GM23338 (cell line): ENCODE results near the gene SERPINC1. TPM values are rescaled to one million over a fixed set of nuclear protein-coding genes. Genes with fewer than 3 reads are reported as not detected.

ENCODE experiments used
- ATAC-seq: fragments of 200-7000 bp; cut with Tn5 transposase; 3 replicates; pipeline ENCODE4 v1.9.1; 2020
- DNase-seq: peaks from one replicate; pipeline ENCODE4 v3.0.0-alpha.2; 2015; ENCODE audit warnings: low spot score
- H2AFZ ChIP-seq: fragments of 200-600 bp; sonication (generic); 2 replicates; pipeline ENCODE4 v1.8.0; 2016; ENCODE audit warnings: antibody characterized with exemption, mild to moderate bottlenecking, moderate library complexity
- H3F3A ChIP-seq: fragments of 200-600 bp; sonication (generic); replicated peaks from 2 replicates; pipeline ENCODE4 v1.8.0; 2017; ENCODE audit warnings: antibody characterized with exemption, mixed run types, low read depth
- H3K27ac ChIP-seq: fragments of 200-600 bp; sonication (generic); 2 replicates; pipeline ENCODE4 v1.6.1; 2016; ENCODE audit warnings: low read depth
- H3K27me3 ChIP-seq: fragments of 200-600 bp; sonication (generic); 2 replicates; pipeline ENCODE4 v1.8.0; 2016; ENCODE audit warnings: mild to moderate bottlenecking, mixed run types, moderate library complexity; ENCODE audit not compliant: insufficient read depth
- H3K36me3 ChIP-seq: fragments of 200-600 bp; sonication (generic); 2 replicates; pipeline ENCODE4 v1.8.0; 2016; ENCODE audit warnings: mild to moderate bottlenecking; ENCODE audit not compliant: insufficient read depth
- H3K4me1 ChIP-seq: fragments of 200-600 bp; sonication (generic); 2 replicates; pipeline ENCODE4 v1.8.0; 2016; ENCODE audit warnings: mild to moderate bottlenecking, moderate library complexity; ENCODE audit not compliant: insufficient read depth
- H3K4me2 ChIP-seq: fragments of 200-600 bp; sonication (generic); 2 replicates; pipeline ENCODE4 v1.7.1; 2017; ENCODE audit warnings: mixed run types
- H3K4me3 ChIP-seq: fragments of 200-600 bp; sonication (generic); 2 replicates; pipeline ENCODE4 v1.6.1; 2016; ENCODE audit warnings: mixed run types
- H3K79me2 ChIP-seq: fragments of 200-600 bp; sonication (generic); replicated peaks from 2 replicates; pipeline ENCODE4 v1.8.0; 2017; ENCODE audit warnings: mild to moderate bottlenecking; ENCODE audit not compliant: insufficient read depth
- H3K9me2 ChIP-seq: fragments of 200-600 bp; sonication (generic); 2 replicates; pipeline ENCODE4 v1.8.0; 2017; ENCODE audit not compliant: insufficient read depth
- H4K20me1 ChIP-seq: fragments of 200-600 bp; sonication (generic); replicated peaks from 2 replicates; pipeline ENCODE4 v1.8.0; 2017; ENCODE audit warnings: mild to moderate bottlenecking; ENCODE audit not compliant: insufficient read depth
- H3K27ac Mint-ChIP-seq: 2 replicates; pipeline ENCODE4 v1.8.0; 2020; ENCODE audit warnings: inconsistent platforms, mild to moderate bottlenecking, moderate library complexity, mixed read lengths
- H3K27me3 Mint-ChIP-seq: 3 replicates; pipeline ENCODE4 v1.8.0; 2022; ENCODE audit warnings: low read depth, mild to moderate bottlenecking, moderate library complexity, mixed read lengths, inconsistent platforms; ENCODE audit not compliant: insufficient read depth, poor library complexity
- H3K36me3 Mint-ChIP-seq: 3 replicates; pipeline ENCODE4 v1.8.0; 2021; ENCODE audit warnings: low read depth, mild to moderate bottlenecking, inconsistent platforms, moderate library complexity, mixed read lengths
- H3K4me1 Mint-ChIP-seq: 3 replicates; pipeline ENCODE4 v1.8.0; 2020; ENCODE audit warnings: mild to moderate bottlenecking, inconsistent platforms, mixed read lengths
- H3K4me3 Mint-ChIP-seq: 3 replicates; pipeline ENCODE4 v1.8.0; 2021; ENCODE audit warnings: moderate library complexity, mild to moderate bottlenecking, inconsistent platforms, mixed read lengths
- H3K9me3 Mint-ChIP-seq: 3 replicates; pipeline ENCODE4 v1.8.0; 2020; ENCODE audit warnings: moderate library complexity, mild to moderate bottlenecking, inconsistent platforms, mixed read lengths
- CREB1 ChIP-seq: fragments of 250-450 bp; sonication (Bioruptor Pico); IDR thresholded peaks from 2 replicates; pipeline ENCODE4 v1.5.0; 2020; ENCODE audit warnings: low read depth, mild to moderate bottlenecking, moderate library complexity
- ETS1 ChIP-seq: IDR thresholded peaks from 2 replicates; pipeline ENCODE4 v1.6.1; 2016; ENCODE audit warnings: antibody characterized with exemption
- EZH2 ChIP-seq: fragments of 200-600 bp; sonication (generic); IDR thresholded peaks from one replicate; pipeline ENCODE4 v1.8.0; 2017; ENCODE audit warnings: antibody characterized with exemption, mild to moderate bottlenecking, low read depth; ENCODE audit not compliant: unreplicated experiment
- EZH2phosphoT487 ChIP-seq: fragments of 200-600 bp; sonication (generic); IDR thresholded peaks from one replicate; pipeline ENCODE4 v1.8.1; 2018; ENCODE audit warnings: antibody characterized with exemption; ENCODE audit not compliant: unreplicated experiment
- JUNB ChIP-seq: IDR thresholded peaks from one replicate; pipeline ENCODE4 v1.6.1; 2016; ENCODE audit warnings: antibody characterized with exemption; ENCODE audit not compliant: unreplicated experiment
- NANOG ChIP-seq: IDR thresholded peaks from 2 replicates; pipeline ENCODE4 v1.6.1; 2016; ENCODE audit warnings: antibody characterized with exemption, borderline replicate concordance
- POLR2AphosphoS5 ChIP-seq: IDR thresholded peaks from 2 replicates; pipeline ENCODE4 v1.6.1; 2016; ENCODE audit warnings: antibody characterized with exemption, low read depth
- REST ChIP-seq: IDR thresholded peaks from one replicate; pipeline ENCODE4 v1.6.1; 2018; ENCODE audit warnings: antibody characterized with exemption; ENCODE audit not compliant: unreplicated experiment
- STAT1 ChIP-seq: IDR thresholded peaks from one replicate; pipeline ENCODE4 v1.6.1; 2016; ENCODE audit warnings: antibody characterized with exemption; ENCODE audit not compliant: unreplicated experiment
- ZNF114 ChIP-seq: fragments of 250-450 bp; sonication (Bioruptor Pico); IDR thresholded peaks from 2 replicates; pipeline ENCODE4 v1.5.0; 2020; ENCODE audit warnings: mild to moderate bottlenecking, moderate library complexity
- ZNF462 ChIP-seq: fragments of 250-450 bp; sonication (Bioruptor Pico); IDR thresholded peaks from 2 replicates; pipeline ENCODE4 v1.5.0; 2020; ENCODE audit warnings: mild to moderate bottlenecking, moderate library complexity
- polyA plus RNA-seq: library from polyadenylated mRNA; unstranded; fragments of >200 nt; fragmentation: Nextera tagmentation; extraction: Ambion mirVana; gene quantifications from 2 replicates; pipeline ENCODE4 v1.2.1, GENCODE V29; 2016
- total RNA-seq: library from RNA; depleted of rRNA; stranded (reverse); fragments of >200 nt; shearing (Covaris generic); gene quantifications from 2 replicates; pipeline ENCODE4 v1.2.3, GENCODE V29; 2014
- TF ChIP-seq, protein P1 (sequence below), 2 experiments: fragments of 200-600 bp in 1 of 2; sonication (generic) in 1 of 2; conservative IDR thresholded peaks; 2 replicates each; pipeline versions ENCODE4 v1.5.1 to v1.6.1; 2016 to 2017; ENCODE audit warnings: antibody characterized with exemption in 2 of 2, low read depth in 2 of 2, mild to moderate bottlenecking in 2 of 2, moderate library complexity in 1 of 2

Gene SERPINC1
- total and polyA plus RNA-seq, 2 experiments from 2014 or later, result not detected

- no peak overlapping the region for H3K4me3 ChIP-seq
- Mint-ChIP-seq H3K27me3 (no peaks in the 10 kb centered on the region), H3K9me3 (no peaks in the 10 kb centered on the region), H3K4me3 (no peak overlapping the region), H3K27ac (no peak overlapping the region), H3K36me3 (peaks cover 62% of the 10 kb centered on the region), H3K4me1 (no peaks in the 10 kb centered on the region)
- no peak for ATAC-seq
- no peak for TF ChIP-seq CREB1
- TF ChIP-seq EZH2phosphoT487, result no peak
- TF ChIP-seq POLR2AphosphoS5, result no peak
- no peak for TF ChIP-seq JUNB
- no peak for TF ChIP-seq ZNF462 (CRISPR knock-in tag)
- TF ChIP-seq, protein P1, sequence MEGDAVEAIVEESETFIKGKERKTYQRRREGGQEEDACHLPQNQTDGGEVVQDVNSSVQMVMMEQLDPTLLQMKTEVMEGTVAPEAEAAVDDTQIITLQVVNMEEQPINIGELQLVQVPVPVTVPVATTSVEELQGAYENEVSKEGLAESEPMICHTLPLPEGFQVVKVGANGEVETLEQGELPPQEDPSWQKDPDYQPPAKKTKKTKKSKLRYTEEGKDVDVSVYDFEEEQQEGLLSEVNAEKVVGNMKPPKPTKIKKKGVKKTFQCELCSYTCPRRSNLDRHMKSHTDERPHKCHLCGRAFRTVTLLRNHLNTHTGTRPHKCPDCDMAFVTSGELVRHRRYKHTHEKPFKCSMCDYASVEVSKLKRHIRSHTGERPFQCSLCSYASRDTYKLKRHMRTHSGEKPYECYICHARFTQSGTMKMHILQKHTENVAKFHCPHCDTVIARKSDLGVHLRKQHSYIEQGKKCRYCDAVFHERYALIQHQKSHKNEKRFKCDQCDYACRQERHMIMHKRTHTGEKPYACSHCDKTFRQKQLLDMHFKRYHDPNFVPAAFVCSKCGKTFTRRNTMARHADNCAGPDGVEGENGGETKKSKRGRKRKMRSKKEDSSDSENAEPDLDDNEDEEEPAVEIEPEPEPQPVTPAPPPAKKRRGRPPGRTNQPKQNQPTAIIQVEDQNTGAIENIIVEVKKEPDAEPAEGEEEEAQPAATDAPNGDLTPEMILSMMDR (conservative IDR thresholded peaks at IDR 0.05; ENCODE audit: low read depth in 2 of 2), result no peak
- TF ChIP-seq ETS1, result no peak
- TF ChIP-seq ZNF114 (CRISPR knock-in tag), result no peak
- TF ChIP-seq EZH2, result no peak
- TF ChIP-seq NANOG, result no peak
- TF ChIP-seq STAT1, result no peak
- TF ChIP-seq REST, result no peak
- DNase-seq, result no peak
- H3K4me2 ChIP-seq, result no peak overlapping the region
- no peak overlapping the region for H2AFZ ChIP-seq
- H3K36me3 ChIP-seq, result peaks cover 50% of the 10 kb centered on the region
- H3K79me2 ChIP-seq, result no peaks in the 10 kb centered on the region
- H4K20me1 ChIP-seq, result no peaks in the 10 kb centered on the region
- H3K9me2 ChIP-seq, result no peaks in the 10 kb centered on the region
- no peaks in the 10 kb centered on the region for H3K27me3 ChIP-seq
- H3F3A ChIP-seq, result no peaks in the 10 kb centered on the region
- no peak overlapping the region for H3K27ac ChIP-seq
- no peaks in the 10 kb centered on the region for H3K4me1 ChIP-seq
Measured at GRCh38 chr1:173948594-173948993, 31.5 kb upstream of the SERPINC1 start.
